Islet precursor cell (in vitro differentiated cells): ENCODE results near the gene PARP9.
"Not testable (repeated sequence)": the region's sequence is repeated elsewhere in the genome, so short reads cannot be mapped to it uniquely, and the experiment has no call there.

ENCODE experiments used
- DNase-seq: peaks from one replicate; pipeline ENCODE4 v3.0.0-alpha.2; 2018

The PARP9 gene

DNA sequence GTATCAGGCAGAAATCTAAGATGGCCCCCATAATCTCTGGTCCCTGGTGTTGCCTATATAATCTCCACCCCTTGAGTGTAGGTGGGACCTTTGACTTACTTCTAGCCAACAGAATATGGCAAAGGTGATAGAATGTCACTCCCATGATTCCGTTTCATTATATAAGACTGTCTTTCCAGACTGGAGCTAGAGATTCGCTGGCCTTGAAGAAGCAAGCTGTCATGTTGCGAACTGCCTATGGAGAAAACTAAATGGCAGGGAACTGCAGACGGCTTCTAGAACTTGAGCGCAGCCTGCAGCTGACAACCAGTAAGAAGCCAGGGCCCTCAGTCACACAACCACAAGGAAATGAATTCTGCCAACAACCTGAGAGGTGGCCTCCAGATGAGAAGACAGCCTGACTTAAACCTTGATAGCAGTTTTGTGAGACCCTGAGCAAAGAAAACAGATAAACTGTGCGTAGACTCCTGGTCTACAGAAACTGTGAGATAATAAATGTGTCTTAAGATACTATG is 47.2 kb downstream of the PARP9 start:
- DNase-seq: no peak

DNA sequence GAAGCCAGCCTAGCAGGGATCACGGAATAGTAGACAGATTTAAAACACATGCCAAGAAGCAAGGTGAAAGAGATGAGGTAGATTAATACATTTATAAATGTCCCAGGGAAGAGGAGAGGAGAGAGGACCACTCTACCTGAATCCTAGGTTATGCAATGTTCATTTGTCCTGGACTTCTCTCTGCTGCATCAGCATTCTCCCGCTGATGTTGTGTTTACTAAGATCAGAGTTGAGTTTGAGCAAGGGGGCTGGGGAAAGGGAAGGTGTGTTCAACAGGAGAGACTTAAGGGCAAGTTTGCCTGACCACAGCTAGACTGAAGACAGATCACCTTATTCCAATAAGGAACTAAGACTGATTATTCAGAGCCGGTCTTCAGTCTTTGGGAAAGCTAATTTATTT is 48.2 kb downstream of the PARP9 start:
- DNase-seq: no peak

DNA sequence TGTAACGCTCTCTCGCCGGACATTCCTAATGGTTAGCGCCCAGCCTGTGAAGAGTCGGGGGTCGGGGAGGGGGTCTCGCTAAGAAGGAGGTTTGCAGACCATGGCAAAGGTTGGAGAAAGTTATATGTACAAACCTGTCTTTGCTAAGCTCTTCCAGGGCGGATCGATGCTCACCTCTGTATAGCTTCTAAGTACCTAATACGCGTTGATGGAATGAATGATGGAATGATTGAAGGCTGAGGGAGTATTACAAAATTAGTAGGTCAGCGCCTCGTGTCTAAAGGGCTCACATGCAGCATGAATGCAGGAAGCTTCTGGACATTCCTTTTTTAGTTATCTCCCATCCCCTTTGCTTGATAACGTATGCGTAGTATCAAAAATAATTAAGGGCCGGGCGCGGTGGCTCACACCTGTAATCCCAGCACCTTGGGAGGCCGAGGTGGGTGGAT is 49.1 kb downstream of the PARP9 start:
- DNase-seq: no peak

DNA sequence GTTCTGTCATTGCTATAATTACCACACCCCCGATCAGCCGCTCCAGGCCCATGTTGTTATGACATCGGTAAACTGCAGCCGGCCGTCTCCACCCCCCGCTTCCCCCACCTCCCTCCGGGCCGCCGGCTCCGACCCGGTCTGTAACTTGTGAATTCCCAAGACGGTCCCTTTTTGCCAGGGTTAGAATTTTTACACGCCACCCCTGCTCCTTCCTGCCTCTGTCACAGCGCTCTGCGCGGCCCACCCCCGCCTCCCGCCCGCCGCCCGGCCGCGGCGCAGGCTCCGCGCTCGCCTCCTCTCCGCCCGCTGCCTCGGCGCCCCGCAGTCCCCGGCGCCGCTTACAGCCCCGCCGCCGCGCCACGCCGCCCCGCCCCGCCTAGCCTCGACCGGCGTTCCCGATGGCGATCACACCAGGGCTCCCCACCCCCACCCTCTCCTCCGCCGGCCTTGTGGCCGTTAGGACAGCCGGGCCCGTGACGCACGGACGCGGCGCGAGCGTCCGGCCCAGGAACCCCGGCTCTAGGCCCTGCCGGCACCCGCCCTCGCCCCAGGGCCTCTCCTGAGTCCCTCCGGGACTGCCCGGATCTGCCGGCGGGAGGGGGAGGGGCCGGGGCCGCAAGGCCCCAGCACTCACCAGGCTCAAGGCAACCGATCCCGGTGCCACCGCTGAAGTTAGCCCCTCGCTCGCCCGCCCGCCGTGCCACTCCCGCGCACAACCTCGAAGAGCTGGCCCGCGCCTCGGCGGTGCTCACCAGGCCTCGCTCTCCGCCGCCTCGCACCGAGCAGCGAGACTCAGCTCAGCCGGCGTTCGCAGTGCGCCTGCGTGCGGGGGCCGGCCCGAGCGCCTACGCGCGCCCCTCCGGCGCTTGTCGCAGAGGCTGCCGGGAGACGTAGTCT is 49.7 kb downstream of the PARP9 start, which contains the start of gene KPNA1:
KPNA1 (minus strand) TSS at position 817 of the 897 bp plus-strand sequence. CDS start 18,374 bp downstream, outside the sequence.
- peak; percentile 95 for DNase-seq

DNA sequence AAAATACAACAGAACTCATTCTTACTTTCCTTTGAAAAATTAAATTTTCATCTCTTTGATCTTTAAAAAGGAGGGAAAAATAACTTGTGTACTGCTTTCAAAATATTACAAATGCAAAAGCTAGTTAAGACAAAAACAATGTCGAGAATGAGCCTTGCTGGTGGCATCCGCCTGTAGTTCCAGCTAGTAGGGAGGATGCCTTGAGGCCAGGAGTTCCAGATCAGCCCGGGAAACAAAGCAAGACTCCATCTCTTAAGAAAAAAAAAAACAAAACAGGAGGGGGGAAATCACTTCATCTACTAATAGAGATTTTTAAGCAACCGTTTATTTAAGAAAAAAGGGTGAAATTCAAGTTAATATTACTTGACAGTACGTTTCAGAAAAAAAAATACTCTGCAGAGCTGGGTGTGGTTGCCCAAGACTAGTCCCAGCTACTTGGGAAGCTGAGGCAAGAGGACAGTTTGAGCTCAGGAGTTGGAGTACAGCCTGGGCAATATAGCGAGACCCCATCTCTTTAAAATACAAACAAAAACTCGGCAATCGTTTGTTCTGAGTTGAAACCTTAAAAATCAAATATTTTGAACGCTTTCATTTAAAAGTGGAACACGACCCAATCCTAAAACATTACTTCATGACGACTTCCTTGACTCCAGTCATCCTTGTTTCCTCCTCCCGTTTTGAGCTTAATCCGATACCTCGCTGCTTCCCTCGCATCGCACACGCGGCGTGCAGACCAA is 50.5 kb downstream of the PARP9 start:
- DNase-seq: no peak

DNA sequence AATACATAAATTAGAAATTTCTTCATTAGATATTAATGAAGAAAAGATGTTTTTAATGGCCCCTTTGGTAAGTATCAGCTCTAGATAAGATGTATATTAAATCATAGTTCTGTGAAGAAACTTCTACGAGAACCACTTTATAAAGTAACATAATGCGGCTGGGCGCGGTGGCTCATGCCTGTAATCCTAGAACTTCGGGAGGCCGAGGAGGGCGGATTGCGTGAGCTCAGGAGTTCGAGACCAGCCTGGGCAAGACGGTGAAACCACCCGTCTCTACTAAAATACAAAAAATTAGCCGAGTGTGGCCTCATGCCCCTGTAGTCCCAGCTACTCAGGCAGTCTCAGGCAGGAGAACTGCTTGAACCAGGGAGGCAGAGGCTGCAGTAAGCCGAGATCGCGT is 51.8 kb downstream of the PARP9 start:
- no peak for DNase-seq

DNA sequence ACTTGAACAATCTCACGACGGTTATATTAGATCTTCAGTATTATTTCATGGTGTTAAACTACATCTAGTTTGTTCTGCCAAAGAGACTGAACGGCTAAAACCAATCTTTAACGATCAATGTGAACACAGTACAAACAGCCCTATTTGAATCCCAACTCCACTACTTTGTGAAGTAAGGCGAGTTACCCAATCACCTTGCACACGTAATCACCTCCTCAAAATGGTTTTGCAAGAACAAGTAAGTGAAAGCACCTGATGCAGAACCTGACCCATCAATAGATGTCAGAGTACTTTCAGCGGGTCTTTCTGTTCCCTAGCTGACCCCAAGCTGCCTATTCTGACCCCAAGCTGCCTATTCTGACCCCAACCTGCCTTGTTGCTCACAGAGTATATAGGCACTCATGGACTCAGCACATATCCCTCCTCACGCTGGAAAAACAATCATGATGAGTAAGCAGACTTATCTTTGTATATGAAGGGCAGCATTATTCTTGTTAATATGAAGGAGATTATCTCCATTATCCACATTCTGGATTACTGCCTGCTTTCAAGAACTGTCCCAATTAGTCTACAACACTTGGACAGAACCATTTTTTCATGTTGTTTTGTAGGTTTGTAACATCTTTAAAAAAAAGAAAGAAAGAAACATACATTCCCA is 53.1 kb downstream of the PARP9 start:
- DNase-seq: no peak

DNA sequence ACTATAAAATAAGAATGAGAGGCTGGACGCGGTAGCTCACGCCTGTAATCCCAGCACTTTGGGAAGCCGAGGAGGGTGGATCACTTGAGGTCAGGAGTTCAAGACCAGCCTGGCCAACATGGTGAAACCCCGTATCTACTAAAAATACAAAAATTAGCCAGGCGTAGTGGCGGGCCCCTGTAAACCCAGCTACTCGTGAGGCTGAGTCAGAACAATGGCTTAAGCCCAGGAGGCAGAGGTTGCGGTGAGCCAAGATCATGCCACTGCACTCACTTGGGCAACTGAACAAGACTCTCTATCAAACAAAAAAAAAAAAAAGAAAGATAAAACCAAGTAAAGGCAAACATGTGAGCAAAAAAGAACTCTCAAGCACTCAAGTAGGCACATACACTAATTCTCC is 55.2 kb downstream of the PARP9 start:
- DNase-seq: not testable (repeated sequence)

DNA sequence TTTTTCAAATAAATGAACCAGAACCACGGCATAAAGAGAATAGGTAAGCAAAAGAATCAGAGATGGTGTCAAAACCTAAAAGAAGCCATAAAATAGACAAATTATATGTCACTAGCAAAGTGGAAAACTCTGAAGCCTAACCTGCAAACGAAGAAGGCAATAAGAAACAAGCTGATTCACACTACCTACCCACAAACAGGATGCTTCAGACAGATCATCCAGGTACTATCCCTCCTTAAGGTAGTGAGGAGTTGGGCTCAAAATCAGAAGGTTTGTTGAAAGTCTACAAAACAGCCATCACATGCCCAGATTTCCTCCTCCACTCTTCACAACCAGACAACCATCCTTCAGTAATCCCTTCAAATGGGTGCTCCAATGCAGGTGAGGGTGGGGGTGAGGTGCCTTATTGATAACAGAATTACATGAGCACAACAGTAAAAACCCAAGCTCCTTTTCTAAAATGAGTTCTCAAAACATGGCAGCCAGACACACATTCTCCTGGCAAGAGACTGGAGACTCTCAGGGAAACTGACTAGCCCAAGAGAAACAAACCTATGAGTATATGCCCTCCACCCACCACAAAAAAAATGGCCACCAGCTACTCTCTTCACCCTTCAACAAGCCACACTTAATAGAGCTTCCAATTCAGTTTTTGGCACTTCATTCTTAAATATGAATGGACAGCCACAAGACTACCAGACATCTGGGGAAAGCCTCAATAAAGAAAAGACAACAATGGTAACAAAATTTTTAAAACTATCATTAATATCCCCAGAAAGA is 55.8 kb downstream of the PARP9 start:
- no peak for DNase-seq

DNA sequence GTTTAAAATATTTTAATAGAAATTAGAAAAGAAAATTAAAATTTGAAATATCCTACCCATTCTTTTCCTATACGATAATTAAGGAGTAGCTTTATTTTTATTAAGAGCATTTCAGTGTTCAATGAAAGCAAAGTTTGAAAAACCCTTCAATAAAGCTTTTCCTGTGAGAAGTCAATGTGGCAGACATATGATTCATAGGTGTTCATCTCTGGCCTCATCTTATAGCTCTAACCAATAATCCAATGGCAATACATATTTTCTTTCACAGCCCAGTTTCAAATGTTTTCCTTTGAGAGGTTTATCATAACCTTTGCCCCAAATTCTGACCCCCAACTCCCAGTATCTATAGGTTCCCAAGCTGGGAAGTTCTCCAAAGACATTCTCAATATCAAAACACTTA is 57.6 kb downstream of the PARP9 start:
- DNase-seq: no peak

DNA sequence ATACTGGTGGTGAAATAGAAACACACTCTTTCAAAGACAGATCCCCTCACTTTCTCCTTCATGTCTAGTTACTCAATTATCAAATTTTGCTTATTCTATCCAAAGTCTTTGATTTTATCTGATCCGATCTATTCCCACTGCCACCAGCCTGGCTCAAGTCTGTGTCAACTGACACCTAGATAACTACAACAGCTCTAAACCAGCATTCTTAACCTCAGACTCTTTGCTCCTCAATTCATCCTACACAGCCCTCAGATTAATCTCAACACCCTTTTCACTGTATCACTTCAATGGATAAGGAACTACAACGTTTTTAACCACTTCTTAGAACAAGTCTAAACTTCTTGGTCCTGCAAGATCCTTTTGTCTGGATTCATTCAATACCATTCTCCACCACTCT is 58.4 kb downstream of the PARP9 start:
- DNase-seq: no peak

DNA sequence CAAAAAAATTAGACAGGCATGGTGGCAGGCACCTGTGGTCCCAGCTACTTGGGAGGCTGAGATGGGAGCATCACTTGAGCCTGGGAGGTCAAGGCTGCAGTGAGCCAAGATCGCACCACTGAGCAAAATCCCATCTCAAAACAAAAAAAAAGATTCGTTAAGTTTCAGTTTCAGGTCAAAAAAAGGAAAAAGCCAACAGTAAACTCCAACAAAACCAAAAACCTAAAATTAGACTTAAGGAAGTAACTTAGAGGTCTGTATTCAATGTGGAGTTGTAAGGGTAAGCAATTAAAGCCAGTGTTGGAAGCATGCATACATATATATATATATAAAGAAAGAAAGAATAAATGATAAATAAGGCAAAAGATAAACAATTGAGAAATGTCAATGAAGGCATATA is 61.2 kb downstream of the PARP9 start:
- DNase-seq: no peak

DNA sequence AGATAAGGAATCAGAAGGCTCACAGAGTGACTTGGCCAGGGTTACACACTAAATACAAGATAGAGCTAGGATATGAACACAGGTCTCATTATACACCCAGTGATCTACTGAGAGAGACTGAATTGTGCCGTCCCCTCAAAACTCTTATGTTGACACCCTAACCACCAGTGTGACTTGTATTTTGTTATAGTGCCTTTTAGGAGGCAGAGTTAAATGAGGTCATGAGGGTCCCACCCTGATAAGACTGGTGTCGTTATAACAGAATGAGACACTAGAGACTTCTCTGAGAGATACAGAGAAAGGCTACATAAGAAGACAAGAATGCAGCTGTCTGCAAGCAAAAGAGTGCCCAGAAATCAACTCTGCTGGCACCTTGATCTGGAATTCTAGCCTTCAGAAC is 62.0 kb downstream of the PARP9 start:
- no peak for DNase-seq

DNA sequence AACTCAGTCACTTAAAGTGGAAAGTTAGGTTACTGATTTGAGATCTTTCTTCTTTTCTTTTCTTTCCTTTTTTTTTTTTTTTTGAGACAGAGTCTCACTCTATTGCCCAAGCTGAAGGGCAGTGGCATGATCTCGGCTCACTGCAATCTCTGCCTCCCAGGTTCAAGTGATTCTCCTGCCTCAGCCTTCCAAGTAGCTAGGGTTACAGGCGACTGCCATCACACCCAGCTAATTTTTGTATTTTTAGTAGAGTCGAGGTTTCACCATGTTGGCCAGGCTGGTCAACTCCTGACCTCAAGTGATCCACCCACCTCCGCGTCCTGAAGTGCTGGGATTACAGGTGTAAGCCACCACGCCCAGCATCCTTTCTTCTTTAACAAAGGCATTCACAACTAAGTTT is 63.1 kb downstream of the PARP9 start:
- not testable (repeated sequence) for DNase-seq

DNA sequence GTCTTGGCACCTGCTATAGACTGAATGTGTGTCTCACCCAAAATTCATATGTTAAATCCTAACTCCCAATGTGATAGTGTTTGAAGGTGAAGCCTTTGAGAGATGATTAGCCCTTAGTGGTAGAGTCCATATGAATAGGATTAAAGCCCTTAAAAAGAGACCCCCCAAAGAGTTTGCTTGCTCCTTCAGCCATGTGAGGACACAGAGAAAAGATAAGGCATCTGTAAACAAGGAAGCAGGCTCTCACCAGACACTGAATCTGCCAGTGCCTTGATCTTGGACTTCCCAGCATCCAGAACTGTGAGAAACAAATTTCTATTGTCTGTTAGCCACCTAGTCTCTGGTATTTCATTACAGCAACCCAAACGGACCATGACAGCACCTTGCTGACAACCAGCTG is 65.9 kb downstream of the PARP9 start:
- no peak for DNase-seq

DNA sequence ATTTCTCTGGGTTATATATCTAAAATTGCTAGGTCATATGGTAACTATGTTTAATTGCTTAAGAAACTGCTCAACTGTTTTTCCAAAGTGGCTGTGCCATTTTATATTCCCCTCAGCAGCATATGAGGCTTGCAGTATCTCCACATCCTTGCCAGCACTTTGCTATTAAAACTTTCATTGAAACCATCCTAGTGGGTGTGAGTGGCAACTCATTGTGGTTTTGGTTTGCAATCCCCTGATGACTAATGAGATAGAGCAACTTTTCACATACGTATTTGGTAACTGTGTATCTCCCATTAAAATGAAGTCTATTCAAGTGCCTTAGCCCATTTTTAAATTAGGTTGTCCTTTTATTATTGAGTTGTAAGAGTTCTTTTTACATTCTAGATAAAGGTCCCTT is 66.7 kb downstream of the PARP9 start:
- no peak for DNase-seq

DNA sequence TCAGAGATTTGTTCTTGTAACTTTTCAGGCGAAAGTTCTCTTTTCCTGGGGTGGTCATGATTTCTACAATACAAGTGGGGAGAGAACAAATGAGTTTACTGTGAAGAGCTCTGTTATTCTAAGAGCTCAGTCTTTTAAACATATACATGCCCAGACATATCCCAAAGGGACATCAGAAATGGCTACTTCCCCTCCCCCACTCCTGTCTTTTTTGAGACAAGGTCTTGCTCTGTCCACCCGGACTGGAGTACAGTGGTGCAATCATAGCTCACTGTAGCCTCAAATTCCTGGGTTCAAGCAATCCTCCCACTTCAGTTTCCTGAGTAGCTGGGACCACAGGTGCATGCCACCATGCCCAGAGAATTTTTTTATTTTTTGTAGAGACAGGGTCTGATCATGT is 67.6 kb downstream of the PARP9 start:
- no peak for DNase-seq

DNA sequence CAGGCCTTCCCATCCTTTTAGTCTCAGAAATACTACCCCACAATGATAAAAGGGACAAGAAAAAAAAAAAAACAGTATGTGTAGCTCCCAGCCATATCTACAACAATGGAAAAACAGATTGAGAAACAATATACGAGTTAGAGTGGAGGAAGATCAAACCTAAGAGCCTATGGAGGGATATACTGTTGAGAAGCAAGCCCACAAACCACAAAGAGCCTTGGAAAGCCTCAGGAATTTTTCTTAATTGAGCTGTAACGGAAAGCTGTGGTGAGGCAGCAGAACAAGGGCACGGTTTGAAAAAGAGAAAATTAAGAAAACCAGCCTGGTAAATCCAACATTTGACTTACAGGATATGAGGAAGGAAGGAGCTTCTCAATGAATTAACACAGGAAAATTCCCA is 70.8 kb downstream of the PARP9 start:
- DNase-seq: peak; percentile 63

DNA sequence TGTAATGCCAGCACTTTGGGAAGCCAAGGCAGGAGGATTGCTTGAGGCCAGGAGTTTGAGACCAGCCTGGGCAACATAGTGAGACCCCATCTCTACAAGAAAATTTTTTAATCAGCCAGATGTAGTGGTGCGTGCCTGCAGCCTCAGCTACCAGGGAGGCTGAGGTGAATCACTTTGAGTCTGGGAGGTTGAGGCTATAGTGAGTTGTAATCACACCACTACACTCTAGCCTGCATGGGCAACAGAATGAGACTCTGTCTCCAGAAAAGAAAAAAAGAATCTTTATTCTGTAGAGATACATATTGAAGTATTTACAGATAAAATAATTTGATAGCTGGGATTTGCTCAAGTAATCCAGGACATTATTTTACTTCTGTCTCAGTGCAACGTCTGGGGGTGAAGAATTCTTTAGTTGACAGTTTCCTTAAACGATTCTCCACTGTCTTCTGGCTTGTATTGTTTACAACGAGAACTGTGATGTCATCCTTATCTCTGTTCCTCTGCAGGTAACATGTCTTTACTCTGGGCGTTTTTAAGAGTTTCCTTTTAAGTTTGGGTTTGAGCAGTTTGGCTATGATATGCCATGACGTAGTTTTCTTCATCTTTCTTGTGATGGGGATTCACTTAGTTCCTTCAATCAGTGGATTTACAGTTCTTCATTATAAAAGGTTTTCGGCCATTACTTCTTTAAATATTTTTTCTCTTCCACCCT is 75.7 kb downstream of the PARP9 start:
- no peak for DNase-seq

DNA sequence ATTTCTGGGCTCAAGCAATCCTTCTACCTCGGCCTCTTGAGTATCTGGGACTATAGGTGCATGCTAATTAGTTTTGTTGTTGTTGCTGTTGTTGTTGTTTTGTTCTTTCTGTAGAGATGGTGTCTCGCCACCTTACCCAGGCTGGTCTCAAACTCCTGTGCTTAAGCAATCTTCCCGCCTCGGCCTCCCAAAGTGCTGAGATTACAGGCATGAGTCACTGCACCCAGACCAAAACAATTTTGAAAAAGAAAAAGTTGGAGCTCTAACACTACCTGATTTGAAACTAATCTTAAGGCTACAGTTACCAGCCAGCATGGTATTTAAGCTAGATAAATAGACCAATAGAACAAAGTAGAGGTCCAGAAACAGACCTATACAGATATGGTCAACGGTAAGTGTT is 79.1 kb downstream of the PARP9 start:
- peak; percentile 69 for DNase-seq

DNA sequence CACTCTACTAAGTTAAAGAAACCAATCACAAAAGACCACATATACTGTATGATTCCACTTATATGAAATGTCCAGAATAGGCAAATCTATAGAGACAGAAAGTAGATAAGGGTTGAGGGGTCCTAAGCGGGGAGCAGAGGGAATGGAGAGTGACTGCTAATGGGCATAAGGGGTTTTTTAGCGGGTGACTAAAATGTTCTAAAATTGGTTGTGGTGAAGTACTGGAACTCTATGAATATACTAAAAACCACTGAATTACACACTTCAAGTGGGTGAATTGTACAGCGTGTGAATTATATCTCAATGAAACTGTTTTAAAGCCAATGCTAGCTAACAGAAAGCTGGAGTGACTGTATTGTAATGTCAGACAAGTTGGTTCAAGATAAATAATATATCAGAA is 82.7 kb downstream of the PARP9 start:
- DNase-seq: no peak
